22Rv1 (cell line): ENCODE measurements around the gene LHFPL6.

ENCODE experiments used
- H3K27ac ChIP-seq: fragments of 450-650 bp; 2 replicates; pipeline ENCODE4 v1.5.1; 2017
- ZFX ChIP-seq: fragments of 450-650 bp; IDR thresholded peaks from 2 replicates; pipeline ENCODE4 v1.6.1; 2017; ENCODE audit warnings: antibody characterized with exemption, borderline replicate concordance
- TF ChIP-seq, protein P1 (sequence below): fragments of 450-650 bp; IDR thresholded peaks from 2 replicates; pipeline ENCODE4 v1.5.1; 2017; ENCODE audit warnings: mild to moderate bottlenecking

The LHFPL6 gene

DNA sequence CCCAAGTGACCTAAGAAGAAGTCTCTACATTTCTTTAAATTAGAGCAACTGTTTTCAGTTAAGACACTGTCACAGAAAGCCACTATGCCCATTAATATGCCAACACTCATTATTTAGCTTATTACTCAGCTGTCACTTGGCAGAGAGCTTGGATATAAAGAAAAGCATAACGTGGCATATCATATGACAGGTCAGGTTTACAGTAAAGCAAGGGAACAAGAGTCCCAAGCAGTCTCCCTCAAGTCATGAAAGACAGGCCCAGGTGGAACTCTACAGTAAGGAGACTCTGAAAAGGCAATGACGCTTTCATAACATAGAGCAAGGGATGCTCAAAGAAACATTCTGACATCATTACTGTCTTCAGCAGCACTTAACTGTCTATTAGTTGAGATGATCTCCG is 6.3 kb downstream of the LHFPL6 start:
- TF ChIP-seq ZFX = no peak
- TF ChIP-seq, protein P1, sequence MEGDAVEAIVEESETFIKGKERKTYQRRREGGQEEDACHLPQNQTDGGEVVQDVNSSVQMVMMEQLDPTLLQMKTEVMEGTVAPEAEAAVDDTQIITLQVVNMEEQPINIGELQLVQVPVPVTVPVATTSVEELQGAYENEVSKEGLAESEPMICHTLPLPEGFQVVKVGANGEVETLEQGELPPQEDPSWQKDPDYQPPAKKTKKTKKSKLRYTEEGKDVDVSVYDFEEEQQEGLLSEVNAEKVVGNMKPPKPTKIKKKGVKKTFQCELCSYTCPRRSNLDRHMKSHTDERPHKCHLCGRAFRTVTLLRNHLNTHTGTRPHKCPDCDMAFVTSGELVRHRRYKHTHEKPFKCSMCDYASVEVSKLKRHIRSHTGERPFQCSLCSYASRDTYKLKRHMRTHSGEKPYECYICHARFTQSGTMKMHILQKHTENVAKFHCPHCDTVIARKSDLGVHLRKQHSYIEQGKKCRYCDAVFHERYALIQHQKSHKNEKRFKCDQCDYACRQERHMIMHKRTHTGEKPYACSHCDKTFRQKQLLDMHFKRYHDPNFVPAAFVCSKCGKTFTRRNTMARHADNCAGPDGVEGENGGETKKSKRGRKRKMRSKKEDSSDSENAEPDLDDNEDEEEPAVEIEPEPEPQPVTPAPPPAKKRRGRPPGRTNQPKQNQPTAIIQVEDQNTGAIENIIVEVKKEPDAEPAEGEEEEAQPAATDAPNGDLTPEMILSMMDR = no peak
- no peak overlapping the region for H3K27ac ChIP-seq

DNA sequence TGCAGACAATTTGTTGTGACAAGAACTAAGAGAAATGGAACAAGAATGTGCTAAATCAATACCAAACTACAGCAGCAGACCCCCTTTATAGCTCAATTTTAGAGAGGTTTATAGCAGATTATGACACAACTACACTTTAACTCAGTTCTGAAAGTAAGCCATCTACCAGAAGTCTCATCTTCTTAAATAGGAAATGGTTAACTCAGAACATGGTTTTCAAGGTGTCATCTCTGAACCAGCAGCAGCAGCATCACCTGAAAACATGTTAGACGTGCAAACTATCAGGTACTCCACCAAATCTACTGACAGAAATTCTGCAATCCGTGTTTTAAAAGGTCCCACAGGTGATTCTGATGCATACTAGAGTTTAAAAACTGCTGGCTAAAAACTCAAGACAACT is 6.8 kb downstream of the LHFPL6 start:
- TF ChIP-seq, protein P1 = no peak
- no peak for TF ChIP-seq ZFX
- H3K27ac ChIP-seq = no peak overlapping the region

DNA sequence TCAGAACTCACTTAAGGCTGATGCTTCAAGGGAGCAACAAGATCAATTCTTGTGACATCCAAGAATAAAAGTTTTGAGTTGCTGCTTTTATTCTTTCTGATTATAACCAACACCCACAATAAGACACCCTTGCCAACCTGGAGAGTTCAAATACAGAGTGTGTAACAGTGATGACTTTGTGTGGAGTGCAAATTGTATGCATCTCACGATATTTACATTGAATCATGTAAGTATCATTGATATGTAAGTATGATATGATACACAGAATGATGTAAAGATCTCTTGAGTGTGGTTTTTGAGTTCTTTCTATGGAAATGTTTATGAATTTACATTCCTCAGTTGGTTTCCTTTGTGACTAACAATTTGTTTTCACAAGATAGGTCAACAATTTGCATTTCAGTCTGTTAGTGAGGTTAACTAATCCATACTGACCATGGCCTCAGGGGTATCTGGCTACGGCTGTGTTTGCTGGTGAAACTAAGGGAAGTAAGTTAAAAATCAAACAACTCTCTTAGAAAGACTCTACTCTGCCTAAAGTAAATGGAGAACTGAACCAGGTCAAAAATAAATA is 12.4 kb downstream of the LHFPL6 start:
- no peak overlapping the region for H3K27ac ChIP-seq
- TF ChIP-seq, protein P1 = no peak
- TF ChIP-seq ZFX = no peak

DNA sequence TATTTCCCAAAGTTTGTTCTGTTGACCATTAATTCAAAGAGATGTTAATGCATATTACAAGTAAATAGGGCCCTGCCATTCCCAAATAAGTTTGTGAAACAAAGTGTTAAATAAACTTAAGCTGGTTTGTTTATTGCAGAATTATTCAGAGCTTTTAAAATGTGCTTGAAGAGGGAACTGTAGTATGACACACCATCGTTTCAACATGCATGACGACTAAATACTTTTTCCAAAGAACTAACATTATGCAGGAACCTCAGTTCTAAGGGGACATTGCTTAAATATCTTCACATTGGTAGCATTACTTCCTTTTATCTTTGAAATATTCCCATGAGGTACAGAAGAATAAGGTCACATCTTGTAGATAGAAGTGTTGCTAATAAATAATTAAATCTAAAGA is 14.6 kb downstream of the LHFPL6 start:
- no peak overlapping the region for H3K27ac ChIP-seq
- TF ChIP-seq, protein P1 = no peak
- TF ChIP-seq ZFX = no peak

DNA sequence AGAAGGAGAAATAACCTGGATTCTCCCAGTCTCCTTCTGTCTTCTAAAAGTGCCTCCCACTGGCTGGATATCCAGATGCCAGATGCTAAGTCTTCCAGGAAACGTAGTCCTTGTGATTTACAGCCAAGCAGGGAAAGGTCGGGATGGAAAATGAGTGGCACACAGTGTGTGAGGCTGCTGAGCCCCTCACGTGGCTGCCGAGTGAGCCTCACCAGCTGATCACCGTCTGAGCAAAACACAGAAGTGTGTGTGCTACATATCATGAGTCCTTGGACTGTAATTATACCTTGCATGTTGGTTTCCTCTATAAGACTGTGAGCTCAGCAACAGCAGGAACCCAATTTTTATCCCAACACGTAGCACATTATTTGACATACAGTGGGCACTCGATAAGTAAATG is 15.1 kb downstream of the LHFPL6 start:
- TF ChIP-seq, protein P1 = no peak
- no peak for TF ChIP-seq ZFX

DNA sequence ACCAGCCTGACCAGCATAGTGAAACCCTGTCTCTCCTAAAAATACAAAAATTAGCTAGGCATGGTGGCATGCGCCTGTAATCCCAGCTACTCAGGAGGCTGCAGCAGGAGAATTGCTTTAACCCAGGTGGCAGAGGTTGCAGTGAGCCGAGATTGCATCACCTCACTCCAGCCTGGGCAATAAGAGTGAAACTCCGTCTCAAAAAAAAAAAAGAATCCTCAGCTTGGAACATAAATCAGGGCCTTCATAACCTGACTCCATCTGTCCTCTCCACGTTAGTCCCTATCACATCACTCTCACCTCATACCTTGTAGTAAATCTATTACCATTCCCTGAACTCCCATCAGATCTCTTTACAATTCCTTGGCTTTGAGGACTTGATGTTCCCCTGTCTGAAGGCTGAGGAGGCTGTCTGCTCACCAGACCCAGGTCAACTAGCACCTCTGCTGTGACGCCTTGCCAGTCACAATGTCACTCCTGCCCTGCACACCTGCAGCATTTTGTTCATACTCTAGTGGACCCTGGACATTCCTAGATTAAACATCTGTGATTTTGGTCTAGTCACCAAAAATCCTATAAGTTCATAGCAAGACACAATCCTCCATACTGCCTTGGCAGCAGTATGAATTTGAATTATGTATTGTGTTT is 15.9 kb downstream of the LHFPL6 start:
- H3K27ac ChIP-seq = no peak overlapping the region
- no peak for TF ChIP-seq ZFX
- TF ChIP-seq, protein P1 = no peak

More for the DNA sequence above, 15.1 kb downstream of the LHFPL6 start:
- no peak overlapping the region for H3K27ac ChIP-seq

DNA sequence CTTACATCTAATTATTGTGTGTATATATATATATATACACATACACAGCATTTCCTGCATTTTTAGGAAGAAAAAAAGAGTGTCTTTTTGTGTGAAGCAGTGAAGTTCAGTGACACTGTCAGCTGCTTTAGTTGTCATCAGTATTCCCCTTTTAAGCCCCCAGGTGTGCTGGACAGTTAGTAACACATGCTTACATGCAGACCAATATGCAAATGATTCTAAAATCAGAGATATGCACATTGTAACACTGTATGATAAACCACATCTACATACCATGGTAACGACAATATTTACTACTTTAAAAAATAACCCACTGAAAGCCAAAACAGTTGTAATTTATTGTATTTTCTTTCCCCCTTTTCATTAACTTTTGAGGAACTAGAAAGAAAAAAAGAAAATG is 16.8 kb downstream of the LHFPL6 start:
- H3K27ac ChIP-seq = no peak overlapping the region
- TF ChIP-seq, protein P1 = no peak
- TF ChIP-seq ZFX = no peak
